Measurements from ENCODE around the gene SUCO. TPM values are rescaled to one million over a fixed set of nuclear protein-coding genes. Genes with fewer than 3 reads are reported as not detected.

The SUCO gene
- total and polyA plus RNA-seq, 2 experiments from 2014 or later, result 39.1 to 113 TPM

DNA sequence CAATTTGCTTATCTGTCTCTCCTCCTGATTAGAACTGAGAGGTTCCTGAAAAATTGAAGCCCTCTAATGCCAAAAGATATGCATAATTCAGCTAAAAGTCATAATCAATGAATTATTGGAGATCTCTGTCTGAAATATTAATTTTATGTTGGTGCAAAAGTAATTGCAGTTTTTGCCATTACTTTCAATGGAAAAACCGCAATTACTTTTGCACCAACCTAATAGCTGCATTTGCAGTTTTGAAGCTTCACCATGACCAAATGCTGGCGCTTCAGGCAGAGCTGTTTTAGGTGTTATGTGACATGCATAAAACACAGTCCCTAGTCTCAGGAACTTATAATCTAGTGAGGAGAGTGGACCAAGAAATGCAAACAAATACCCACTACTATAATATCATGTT is 96.2 kb downstream of the SUCO start:
- H3K4me3 ChIP-seq, result no peak overlapping the region
- no peaks in the 10 kb centered on the region for H3K79me2 ChIP-seq
- no peaks in the 10 kb centered on the region for H3K27me3 ChIP-seq
- no peaks in the 10 kb centered on the region for H3K36me3 ChIP-seq (replicated peaks; ENCODE audit: insufficient read depth, low read depth)
- H3K27ac ChIP-seq, result no peak overlapping the region
- no peak for TF ChIP-seq EZH2 (IDR thresholded peaks at IDR 0.05; ENCODE audit: borderline replicate concordance)
- TF ChIP-seq, protein P1, sequence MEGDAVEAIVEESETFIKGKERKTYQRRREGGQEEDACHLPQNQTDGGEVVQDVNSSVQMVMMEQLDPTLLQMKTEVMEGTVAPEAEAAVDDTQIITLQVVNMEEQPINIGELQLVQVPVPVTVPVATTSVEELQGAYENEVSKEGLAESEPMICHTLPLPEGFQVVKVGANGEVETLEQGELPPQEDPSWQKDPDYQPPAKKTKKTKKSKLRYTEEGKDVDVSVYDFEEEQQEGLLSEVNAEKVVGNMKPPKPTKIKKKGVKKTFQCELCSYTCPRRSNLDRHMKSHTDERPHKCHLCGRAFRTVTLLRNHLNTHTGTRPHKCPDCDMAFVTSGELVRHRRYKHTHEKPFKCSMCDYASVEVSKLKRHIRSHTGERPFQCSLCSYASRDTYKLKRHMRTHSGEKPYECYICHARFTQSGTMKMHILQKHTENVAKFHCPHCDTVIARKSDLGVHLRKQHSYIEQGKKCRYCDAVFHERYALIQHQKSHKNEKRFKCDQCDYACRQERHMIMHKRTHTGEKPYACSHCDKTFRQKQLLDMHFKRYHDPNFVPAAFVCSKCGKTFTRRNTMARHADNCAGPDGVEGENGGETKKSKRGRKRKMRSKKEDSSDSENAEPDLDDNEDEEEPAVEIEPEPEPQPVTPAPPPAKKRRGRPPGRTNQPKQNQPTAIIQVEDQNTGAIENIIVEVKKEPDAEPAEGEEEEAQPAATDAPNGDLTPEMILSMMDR (IDR thresholded peaks at IDR 0.05; ENCODE audit: poor library complexity), result no peak
- no peaks in the 10 kb centered on the region for H4K20me1 ChIP-seq (ENCODE audit: insufficient read depth, poor library complexity, severe bottlenecking)
- H2AFZ ChIP-seq, result no peak overlapping the region
- no peak overlapping the region for H3K4me2 ChIP-seq
- H3K9me3 ChIP-seq (ENCODE audit: low read depth), result no peaks in the 10 kb centered on the region
- WGBS (ENCODE audit: low lambda C conversion rate, missing lambda C conversion rate), result 92% methylated on average over 2 of the region's 2 CpGs
- DNase-seq (ENCODE audit: low spot score), result no peak
- H3K4me1 ChIP-seq (ENCODE audit: insufficient read depth), result no peaks in the 10 kb centered on the region
- no peaks in the 10 kb centered on the region for H3K9me2 ChIP-seq (replicated peaks; ENCODE audit: insufficient read depth)

DNA sequence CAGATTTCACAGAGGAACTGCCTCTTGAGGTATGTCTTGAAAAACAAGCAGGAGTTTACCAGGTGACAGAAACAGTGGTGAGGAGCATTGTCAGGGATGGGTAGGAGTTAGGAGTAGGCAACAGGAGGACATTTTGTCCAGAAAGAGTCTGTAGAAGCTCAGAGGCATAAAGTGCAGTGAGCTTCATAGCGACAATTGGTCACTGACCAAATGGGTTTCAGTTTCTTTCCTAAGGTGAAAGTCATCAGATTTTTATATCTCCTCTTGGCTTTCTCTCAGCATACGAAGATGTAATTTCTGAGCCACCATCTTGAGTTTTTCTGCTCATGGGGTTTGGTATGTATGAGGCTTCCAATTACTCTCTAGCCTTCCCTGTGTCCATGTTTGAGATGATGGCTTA is 96.7 kb downstream of the SUCO start:
- Histone ChIP-seq H3K4me1 (ENCODE audit: insufficient read depth) (no peaks in the 10 kb centered on the region), H3K27me3 (no peaks in the 10 kb centered on the region), H3K79me2 (no peaks in the 10 kb centered on the region), H3K9me2 (replicated peaks; ENCODE audit: insufficient read depth) (no peaks in the 10 kb centered on the region), H3K4me2 (no peak overlapping the region), H3K27ac (no peak overlapping the region), H4K20me1 (ENCODE audit: insufficient read depth, poor library complexity, severe bottlenecking) (no peaks in the 10 kb centered on the region), H3K4me3 (no peak overlapping the region), H3K36me3 (replicated peaks; ENCODE audit: insufficient read depth, low read depth) (no peaks in the 10 kb centered on the region), H2AFZ (no peak overlapping the region), H3K9me3 (ENCODE audit: low read depth) (no peaks in the 10 kb centered on the region)
- TF ChIP-seq EZH2phosphoT487 (IDR thresholded peaks at IDR 0.05; ENCODE audit: low read depth, severe bottlenecking, unreplicated experiment) (no peak), EZH2 (IDR thresholded peaks at IDR 0.05; ENCODE audit: borderline replicate concordance) (no peak)
- TF ChIP-seq, protein P1 (IDR thresholded peaks at IDR 0.05; ENCODE audit: poor library complexity), result no peak
- WGBS (ENCODE audit: low lambda C conversion rate, missing lambda C conversion rate), result 98% methylated on average over 2 of the region's 2 CpGs
- no peak for DNase-seq (ENCODE audit: low spot score)

DNA sequence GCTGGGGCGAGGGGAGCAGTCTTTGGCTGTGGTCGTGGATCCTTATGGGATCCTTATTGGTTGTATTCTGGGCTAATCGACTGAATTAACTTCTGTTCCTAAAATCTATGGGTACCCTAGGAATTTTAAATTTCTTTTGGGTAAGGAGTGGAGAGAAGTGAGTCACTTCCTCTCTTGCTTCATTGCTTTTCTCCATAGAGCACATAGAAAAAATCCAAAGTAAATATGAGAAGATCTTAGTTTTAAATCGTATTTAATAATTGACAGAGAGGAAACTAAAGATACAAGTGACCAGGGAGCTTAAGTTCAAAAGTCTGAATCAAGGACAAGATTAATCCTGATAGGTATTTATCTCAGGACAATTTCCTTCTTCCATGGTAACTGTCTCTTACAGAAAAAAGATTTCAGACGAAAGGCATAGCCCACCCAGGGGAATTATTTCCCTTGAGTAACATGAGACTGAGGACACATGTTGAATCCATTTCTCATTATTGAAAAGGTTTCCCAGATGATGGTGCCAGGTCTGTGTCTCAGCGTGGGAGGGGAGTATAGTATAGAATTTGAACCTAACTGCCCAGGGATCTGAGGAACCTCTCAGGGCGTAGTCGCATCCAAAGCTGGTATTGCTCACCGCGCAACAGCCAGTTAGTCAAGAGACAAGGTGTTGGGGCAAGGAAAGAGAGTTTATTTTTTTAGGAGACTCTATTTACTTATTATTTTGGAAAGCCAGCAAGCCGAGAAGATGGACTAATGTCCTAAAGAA is 97.3 kb downstream of the SUCO start:
- TF ChIP-seq, protein P1 (IDR thresholded peaks at IDR 0.05; ENCODE audit: poor library complexity), result no peak
- TF ChIP-seq EZH2phosphoT487 (IDR thresholded peaks at IDR 0.05; ENCODE audit: low read depth, severe bottlenecking, unreplicated experiment), result no peak
- TF ChIP-seq EZH2 (IDR thresholded peaks at IDR 0.05; ENCODE audit: borderline replicate concordance), result no peak
- Histone ChIP-seq H2AFZ (no peak overlapping the region), H3K36me3 (replicated peaks; ENCODE audit: insufficient read depth, low read depth) (no peaks in the 10 kb centered on the region), H3K9me2 (replicated peaks; ENCODE audit: insufficient read depth) (no peaks in the 10 kb centered on the region), H3K79me2 (no peaks in the 10 kb centered on the region), H3K4me2 (no peak overlapping the region), H4K20me1 (ENCODE audit: insufficient read depth, poor library complexity, severe bottlenecking) (no peaks in the 10 kb centered on the region), H3K4me1 (ENCODE audit: insufficient read depth) (no peaks in the 10 kb centered on the region), H3K9me3 (ENCODE audit: low read depth) (no peaks in the 10 kb centered on the region), H3K27ac (no peak overlapping the region), H3K4me3 (no peak overlapping the region), H3K27me3 (no peaks in the 10 kb centered on the region)
- DNase-seq (ENCODE audit: low spot score), result no peak
- WGBS (ENCODE audit: low lambda C conversion rate, missing lambda C conversion rate), result 93% methylated on average over 11 of the region's 11 CpGs
